B cell (primary cell): ENCODE measurements around the gene GPN1.

Experiments used
- CTCF ChIP-seq: fragments of 200-600 bp; IDR thresholded peaks from one replicate; pipeline ENCODE4 v1.8.0; 2022; ENCODE audit warnings: antibody characterized with exemption, mild to moderate bottlenecking
- EZH2 ChIP-seq: IDR thresholded peaks from 2 replicates; pipeline ENCODE4 v1.6.1; 2012; ENCODE audit warnings: borderline replicate concordance, low read depth, mild to moderate bottlenecking, moderate library complexity, low read length; ENCODE audit not compliant: insufficient read depth, poor library complexity, severe bottlenecking

- TF ChIP-seq CTCF (no peak), EZH2 (no peak)
Observed at GRCh38 chr2:27672723-27673486, 44.1 kb downstream of the GPN1 start.
